H9 (cell line): ENCODE data around the gene VWA3A. TPM values are rescaled to one million over a fixed set of nuclear protein-coding genes. Genes with fewer than 3 reads are reported as not detected.

Experiments
- DNase-seq: peaks from one replicate; pipeline ENCODE4 v3.0.0-alpha.2; 2017
- H2AFZ ChIP-seq: one replicate; pipeline ENCODE4 v1.6.1; 2013; ENCODE audit warnings: mild to moderate bottlenecking, low read length, control low read depth, moderate library complexity
- H2AK5ac ChIP-seq: 2 replicates; pipeline ENCODE4 v1.6.1; 2013; ENCODE audit warnings: low read length, control low read depth, mixed read lengths; ENCODE audit not compliant: insufficient read length
- H2BK120ac ChIP-seq: one replicate; pipeline ENCODE4 v1.6.1; 2013; ENCODE audit warnings: low read depth, mild to moderate bottlenecking, low read length, control low read depth, inconsistent platforms; ENCODE audit not compliant: poor library complexity, severe bottlenecking
- H2BK12ac ChIP-seq: 2 replicates; pipeline ENCODE4 v1.6.1; 2013; ENCODE audit warnings: low read length, control low read depth, mixed read lengths, low read depth; ENCODE audit not compliant: insufficient read length
- H2BK15ac ChIP-seq: 2 replicates; pipeline ENCODE4 v1.6.1; 2013; ENCODE audit warnings: low read depth, low read length, control low read depth
- H2BK20ac ChIP-seq: one replicate; pipeline ENCODE4 v1.6.1; 2013; ENCODE audit warnings: low read depth, mild to moderate bottlenecking, low read length, control low read depth, inconsistent platforms; ENCODE audit not compliant: poor library complexity, severe bottlenecking
- H2BK5ac ChIP-seq: 2 replicates; pipeline ENCODE4 v1.6.1; 2013; ENCODE audit warnings: low read length, control low read depth, mixed read lengths; ENCODE audit not compliant: insufficient read length
- H3K14ac ChIP-seq: 2 replicates; pipeline ENCODE4 v1.6.1; 2013; ENCODE audit warnings: low read length, control low read depth; ENCODE audit not compliant: insufficient read depth
- H3K18ac ChIP-seq: 2 replicates; pipeline ENCODE4 v1.6.1; 2013; ENCODE audit warnings: low read depth, mild to moderate bottlenecking, mixed read lengths, low read length, control low read depth; ENCODE audit not compliant: insufficient read length
- H3K23ac ChIP-seq: 2 replicates; pipeline ENCODE4 v1.6.1; 2013; ENCODE audit warnings: low read length, control low read depth, mixed read lengths, low read depth; ENCODE audit not compliant: insufficient read length
- H3K23me2 ChIP-seq: 2 replicates; pipeline ENCODE4 v1.6.1; 2013; ENCODE audit warnings: low read depth, mild to moderate bottlenecking, mixed read lengths, low read length, control low read depth; ENCODE audit not compliant: insufficient read length, poor library complexity, severe bottlenecking
- H3K27ac ChIP-seq: 2 replicates; pipeline ENCODE4 v1.5.1; 2013; ENCODE audit warnings: low read length, control low read depth, mixed read lengths, low read depth; ENCODE audit not compliant: insufficient read length
- H3K27me3 ChIP-seq: 2 replicates; pipeline ENCODE4 v1.6.1; 2013; ENCODE audit warnings: low read length, control low read depth, inconsistent platforms; ENCODE audit not compliant: insufficient read depth
- H3K4ac ChIP-seq: 2 replicates; pipeline ENCODE4 v1.6.1; 2013; ENCODE audit warnings: low read depth, mild to moderate bottlenecking, control low read depth, inconsistent platforms, low read length, moderate library complexity
- H3K4me1 ChIP-seq: 2 replicates; pipeline ENCODE4 v1.6.1; 2013; ENCODE audit warnings: low read length, control low read depth, inconsistent platforms; ENCODE audit not compliant: insufficient read depth
- H3K4me2 ChIP-seq: 2 replicates; pipeline ENCODE4 v1.6.1; 2013; ENCODE audit warnings: low read length, control low read depth, mixed read lengths; ENCODE audit not compliant: insufficient read length, insufficient read depth
- H3K56ac ChIP-seq: 2 replicates; pipeline ENCODE4 v1.6.1; 2013; ENCODE audit warnings: low read depth, mild to moderate bottlenecking, mixed read lengths, low read length, control low read depth; ENCODE audit not compliant: insufficient read length
- H3K79me1 ChIP-seq: 2 replicates; pipeline ENCODE4 v1.6.1; 2013; ENCODE audit warnings: low read depth, mild to moderate bottlenecking, moderate library complexity, low read length, control low read depth, inconsistent platforms; ENCODE audit not compliant: insufficient read depth, poor library complexity, severe bottlenecking
- H3K79me2 ChIP-seq: 2 replicates; pipeline ENCODE4 v1.6.1; 2013; ENCODE audit warnings: low read length, control low read depth, inconsistent platforms; ENCODE audit not compliant: insufficient read depth
- H3K9ac ChIP-seq: 2 replicates; pipeline ENCODE4 v1.6.1; 2013; ENCODE audit warnings: low read length, control low read depth, mixed read lengths; ENCODE audit not compliant: insufficient read length; ENCODE audit errors: extremely low read depth
- H3K9me3 ChIP-seq: one replicate; pipeline ENCODE4 v1.6.1; 2013; ENCODE audit warnings: low read depth, low read length, inconsistent platforms; ENCODE audit not compliant: control insufficient read depth
- H3T11ph ChIP-seq: one replicate; pipeline ENCODE4 v1.6.1; 2013; ENCODE audit warnings: mild to moderate bottlenecking, low read length, control low read depth, inconsistent platforms
- H4K20me1 ChIP-seq: one replicate; pipeline ENCODE4 v1.6.1; 2013; ENCODE audit not compliant: control insufficient read depth, insufficient read length, insufficient read depth
- H4K5ac ChIP-seq: 2 replicates; pipeline ENCODE4 v1.6.1; 2013; ENCODE audit warnings: low read depth, mild to moderate bottlenecking, mixed read lengths, low read length, control low read depth; ENCODE audit not compliant: insufficient read length
- H4K8ac ChIP-seq: replicated peaks from 2 replicates; pipeline ENCODE4 v1.6.1; 2013; ENCODE audit warnings: low read length, control low read depth, mixed read lengths, low read depth; ENCODE audit not compliant: insufficient read length
- H4K91ac ChIP-seq: 2 replicates; pipeline ENCODE4 v1.6.1; 2013; ENCODE audit warnings: low read depth, mild to moderate bottlenecking, moderate library complexity, mixed read lengths, low read length, control low read depth; ENCODE audit not compliant: insufficient read length
- H3K27ac Mint-ChIP-seq, 3 experiments: 2 replicates in 2 of 3; 3 replicates in 1 of 3; pipeline ENCODE4 v1.8.0; 2020 to 2021; ENCODE audit warnings: mixed read lengths in 3 of 3, mild to moderate bottlenecking in 1 of 3, moderate library complexity in 1 of 3
- H3K27me3 Mint-ChIP-seq: 2 replicates; pipeline ENCODE4 v1.8.0; 2021; ENCODE audit warnings: low read depth, mild to moderate bottlenecking, moderate library complexity, mixed read lengths
- H3K36me3 Mint-ChIP-seq, 3 experiments: 2 replicates in 2 of 3; 3 replicates in 1 of 3; pipeline ENCODE4 v1.8.0; 2020 to 2021; ENCODE audit warnings: low read depth in 3 of 3, mixed read lengths in 3 of 3; ENCODE audit not compliant: insufficient read depth in 1 of 3
- H3K4me1 Mint-ChIP-seq, 2 experiments: 2 replicates each; pipeline ENCODE4 v1.8.0; 2020; ENCODE audit warnings: mixed read lengths in 2 of 2
- H3K4me3 Mint-ChIP-seq, 2 experiments: 2 replicates in 1 of 2; 3 replicates in 1 of 2; pipeline ENCODE4 v1.8.0; 2020 to 2021; ENCODE audit warnings: mild to moderate bottlenecking in 2 of 2, mixed read lengths in 2 of 2, moderate library complexity in 1 of 2
- H3K9me3 Mint-ChIP-seq, 2 experiments: 2 replicates in 1 of 2; 3 replicates in 1 of 2; pipeline ENCODE4 v1.8.0; 2020; ENCODE audit warnings: mild to moderate bottlenecking in 2 of 2, mixed read lengths in 2 of 2, moderate library complexity in 1 of 2
- WGBS: extraction: QIAGEN DNeasy Blood & Tissue Kit; methylation state at CpG from one replicate; pipeline ENCODE4 v1.1.7; 2013; ENCODE audit warnings: missing lambda C conversion rate, low lambda C conversion rate, mixed read lengths; ENCODE audit not compliant: insufficient read length; ENCODE audit errors: extremely low coverage; 5-methylcytosine and 5-hydroxymethylcytosine counted together
- total RNA-seq: library from RNA; stranded (reverse); gene quantifications from 2 replicates; pipeline ENCODE4 v1.2.1, GENCODE V29; 2021
- TF ChIP-seq, protein P1 (sequence below): fragments of 200-600 bp; sonication (generic); conservative IDR thresholded peaks from 3 replicates; pipeline ENCODE4 v1.8.0; 2021; ENCODE audit warnings: antibody characterized with exemption, mild to moderate bottlenecking

The VWA3A gene
- total RNA-seq, 1 experiment from 2014 or later, result not detected

DNA sequence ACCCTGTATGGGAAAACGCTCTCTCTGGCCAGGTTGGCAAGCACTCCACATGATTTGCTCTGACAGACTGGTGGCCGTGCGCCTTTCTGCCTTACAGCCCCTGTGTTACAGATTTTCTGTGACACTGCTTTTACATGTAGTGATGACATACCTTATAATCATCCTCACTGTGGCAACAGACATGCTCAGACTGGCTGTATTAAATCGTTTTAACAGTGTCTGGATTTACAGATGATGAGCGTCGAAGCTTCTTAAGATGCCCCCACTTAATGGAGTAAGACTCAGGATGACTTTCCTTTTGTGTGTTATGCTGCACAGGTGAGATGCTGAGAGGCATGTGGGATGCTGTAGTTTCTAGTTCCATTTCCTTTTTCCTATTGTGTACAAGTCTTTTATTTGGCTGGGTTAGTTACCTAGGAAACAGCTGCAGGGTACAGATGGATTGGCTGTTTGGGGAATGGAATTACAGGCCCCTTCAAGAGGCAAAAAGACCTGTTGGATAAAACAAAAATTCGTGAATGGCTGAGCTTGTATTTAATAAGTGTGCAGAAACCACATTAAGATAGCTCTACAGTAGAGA is 20.9 kb upstream of the VWA3A start:
- no peak overlapping the region for H2AFZ ChIP-seq
- no peaks in the 10 kb centered on the region for H3K79me2 ChIP-seq
- no peak overlapping the region for H4K8ac ChIP-seq
- H3K9me3 ChIP-seq, result no peaks in the 10 kb centered on the region
- no peak overlapping the region for H3K4me2 ChIP-seq
- Mint-ChIP-seq H3K4me1 (no peaks in the 10 kb centered on the region), H3K27me3 (no peaks in the 10 kb centered on the region), H3K27ac (no peak overlapping the region), H3K36me3 (peaks cover 4 to 9% (median 5%) of the 10 kb centered on the region in 3 experiments; a peak in 6 of 7 replicates), H3K9me3 (peaks cover 5 to 6% of the 10 kb centered on the region in 2 experiments; a peak in 4 of 5 replicates), H3K4me3 (no peak overlapping the region)
- H2BK12ac ChIP-seq, result no peak overlapping the region
- H3T11ph ChIP-seq, result no peak overlapping the region
- no peak overlapping the region for H3K23ac ChIP-seq
- no peak overlapping the region for H2BK5ac ChIP-seq
- H3K14ac ChIP-seq, result no peak overlapping the region
- no peak overlapping the region for H4K91ac ChIP-seq
- no CpG with 5 or more reads among the region's 7 CpGs for WGBS
- no peak overlapping the region for H3K18ac ChIP-seq
- H3K4ac ChIP-seq, result no peak overlapping the region; the same call in 1 of the 2 replicates
- DNase-seq, result no peak
- no peaks in the 10 kb centered on the region for H3K4me1 ChIP-seq
- no peak overlapping the region for H2BK15ac ChIP-seq
- no peak overlapping the region for H2BK120ac ChIP-seq
- H3K9ac ChIP-seq, result no peak overlapping the region
- H3K56ac ChIP-seq, result no peak overlapping the region
- H4K20me1 ChIP-seq, result no peaks in the 10 kb centered on the region
- H2AK5ac ChIP-seq, result no peak overlapping the region
- no peaks in the 10 kb centered on the region for H3K27me3 ChIP-seq
- TF ChIP-seq, protein P1, sequence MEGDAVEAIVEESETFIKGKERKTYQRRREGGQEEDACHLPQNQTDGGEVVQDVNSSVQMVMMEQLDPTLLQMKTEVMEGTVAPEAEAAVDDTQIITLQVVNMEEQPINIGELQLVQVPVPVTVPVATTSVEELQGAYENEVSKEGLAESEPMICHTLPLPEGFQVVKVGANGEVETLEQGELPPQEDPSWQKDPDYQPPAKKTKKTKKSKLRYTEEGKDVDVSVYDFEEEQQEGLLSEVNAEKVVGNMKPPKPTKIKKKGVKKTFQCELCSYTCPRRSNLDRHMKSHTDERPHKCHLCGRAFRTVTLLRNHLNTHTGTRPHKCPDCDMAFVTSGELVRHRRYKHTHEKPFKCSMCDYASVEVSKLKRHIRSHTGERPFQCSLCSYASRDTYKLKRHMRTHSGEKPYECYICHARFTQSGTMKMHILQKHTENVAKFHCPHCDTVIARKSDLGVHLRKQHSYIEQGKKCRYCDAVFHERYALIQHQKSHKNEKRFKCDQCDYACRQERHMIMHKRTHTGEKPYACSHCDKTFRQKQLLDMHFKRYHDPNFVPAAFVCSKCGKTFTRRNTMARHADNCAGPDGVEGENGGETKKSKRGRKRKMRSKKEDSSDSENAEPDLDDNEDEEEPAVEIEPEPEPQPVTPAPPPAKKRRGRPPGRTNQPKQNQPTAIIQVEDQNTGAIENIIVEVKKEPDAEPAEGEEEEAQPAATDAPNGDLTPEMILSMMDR, result no peak
- no peak overlapping the region for H2BK20ac ChIP-seq
- no peak overlapping the region for H3K27ac ChIP-seq
- no peak overlapping the region for H4K5ac ChIP-seq
- H3K79me1 ChIP-seq, result peaks cover 3% of the 10 kb centered on the region
- no peaks in the 10 kb centered on the region for H3K23me2 ChIP-seq
